Upper lobe of left lung (tissue), 4 donors: ENCODE data around the gene ARHGAP24.

Source experiments
- POLR2A ChIP-seq, 4 donors: fragments of 450-650 bp; IDR thresholded peaks; one replicate each; pipeline ENCODE4 v1.5.1; 2016 to 2017; ENCODE audit warnings: antibody characterized with exemption in 4 of 4, mild to moderate bottlenecking in 2 of 4
- TF ChIP-seq, protein P1 (sequence below), 6 experiments: fragments of 450-650 bp in 4 of 6; fragments of 200-600 bp in 2 of 6; sonication (generic) in 2 of 6; IDR thresholded peaks; one replicate each; pipeline ENCODE4 v1.5.1; 2016 to 2019; ENCODE audit warnings: antibody characterized with exemption in 6 of 6

DNA sequence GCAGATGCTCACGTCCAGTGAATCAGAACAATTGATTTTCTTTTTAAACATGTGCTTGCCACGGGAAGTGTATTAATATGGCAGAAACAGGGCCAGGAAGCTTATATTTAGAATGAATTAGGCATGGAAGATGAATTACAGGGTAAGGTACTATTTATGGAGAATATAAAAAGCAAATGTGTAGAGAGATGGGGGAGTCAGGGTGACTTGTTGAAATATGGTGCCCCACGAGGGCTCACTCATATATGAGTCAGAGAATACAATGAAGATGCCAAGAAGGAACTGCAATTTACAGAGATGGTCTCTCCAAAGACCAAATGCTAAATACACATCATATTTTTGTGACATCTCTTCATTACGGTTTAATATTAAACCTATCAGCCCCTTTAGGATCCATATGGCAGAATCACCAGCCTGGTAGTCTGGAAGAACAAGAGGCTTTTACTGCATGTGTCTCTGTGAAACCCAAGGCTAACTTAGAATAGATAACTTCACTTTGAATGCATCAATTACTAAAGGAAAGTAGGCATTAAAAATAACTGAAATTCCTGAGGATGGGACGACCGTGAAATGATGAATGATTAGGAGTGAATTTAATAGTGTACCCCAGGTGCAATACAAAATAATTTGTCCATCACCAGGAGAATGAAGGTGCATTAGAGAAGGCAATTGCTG, 385.3 kb downstream of the ARHGAP24 start:
- no peak for TF ChIP-seq POLR2A (IDR thresholded peaks at IDR 0.05)
- TF ChIP-seq, protein P1, sequence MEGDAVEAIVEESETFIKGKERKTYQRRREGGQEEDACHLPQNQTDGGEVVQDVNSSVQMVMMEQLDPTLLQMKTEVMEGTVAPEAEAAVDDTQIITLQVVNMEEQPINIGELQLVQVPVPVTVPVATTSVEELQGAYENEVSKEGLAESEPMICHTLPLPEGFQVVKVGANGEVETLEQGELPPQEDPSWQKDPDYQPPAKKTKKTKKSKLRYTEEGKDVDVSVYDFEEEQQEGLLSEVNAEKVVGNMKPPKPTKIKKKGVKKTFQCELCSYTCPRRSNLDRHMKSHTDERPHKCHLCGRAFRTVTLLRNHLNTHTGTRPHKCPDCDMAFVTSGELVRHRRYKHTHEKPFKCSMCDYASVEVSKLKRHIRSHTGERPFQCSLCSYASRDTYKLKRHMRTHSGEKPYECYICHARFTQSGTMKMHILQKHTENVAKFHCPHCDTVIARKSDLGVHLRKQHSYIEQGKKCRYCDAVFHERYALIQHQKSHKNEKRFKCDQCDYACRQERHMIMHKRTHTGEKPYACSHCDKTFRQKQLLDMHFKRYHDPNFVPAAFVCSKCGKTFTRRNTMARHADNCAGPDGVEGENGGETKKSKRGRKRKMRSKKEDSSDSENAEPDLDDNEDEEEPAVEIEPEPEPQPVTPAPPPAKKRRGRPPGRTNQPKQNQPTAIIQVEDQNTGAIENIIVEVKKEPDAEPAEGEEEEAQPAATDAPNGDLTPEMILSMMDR (IDR thresholded peaks at IDR 0.05): no peak
